HG03095 (cell line): Measurements from ENCODE around the gene TMEM263.
A peak's percentile ranks its signal among the peaks of the same experiment; 100 is the strongest.

Experiments
- ATAC-seq: cut with Tn5 transposase; IDR thresholded peaks from one replicate; pipeline ENCODE4 v1.9.1; 2021; ENCODE audit warnings: moderate library complexity; ENCODE audit not compliant: unreplicated experiment

The TMEM263 gene

GRCh38 chr12:106947461-106947860 lies 8.2 kb upstream of the TMEM263 start:
- no peak for ATAC-seq

- no peak for ATAC-seq
These were observed 5.1 kb upstream of the TMEM263 start for GRCh38 chr12:106950591-106950990.

- no peak for ATAC-seq
These were observed 2.1 kb upstream of the TMEM263 start for GRCh38 chr12:106953352-106954250.

GRCh38 chr12:106954462-106955376 lies 988 bp upstream of the TMEM263 start:
- no peak for ATAC-seq

GRCh38 chr12:106956048-106956578 lies 406 bp downstream of the TMEM263 start:
- ATAC-seq: peak; percentile 27

- ATAC-seq: no peak
These were observed 1.9 kb downstream of the TMEM263 start for GRCh38 chr12:106957583-106957982.

GRCh38 chr12:106960443-106960842 lies 4.7 kb downstream of the TMEM263 start:
- ATAC-seq: no peak

GRCh38 chr12:106962286-106962685 lies 6.6 kb downstream of the TMEM263 start:
- ATAC-seq: no peak

- ATAC-seq: no peak
These were observed 8.8 kb downstream of the TMEM263 start for GRCh38 chr12:106964526-106964925.

GRCh38 chr12:106971065-106971464 lies 15.4 kb downstream of the TMEM263 start:
- no peak for ATAC-seq

- no peak for ATAC-seq
These were observed 17.8 kb downstream of the TMEM263 start for GRCh38 chr12:106973545-106973944.

- ATAC-seq: peak; percentile 62
These were observed 18.8 kb downstream of the TMEM263 start for GRCh38 chr12:106974511-106974910.

- no peak for ATAC-seq
These were observed 19.4 kb downstream of the TMEM263 start for GRCh38 chr12:106975098-106975497.

GRCh38 chr12:106975993-106976658 lies 20.4 kb downstream of the TMEM263 start:
- ATAC-seq: no peak

- no peak for ATAC-seq
These were observed 21.0 kb downstream of the TMEM263 start for GRCh38 chr12:106976668-106977067.

- ATAC-seq: no peak
These were observed 22.5 kb downstream of the TMEM263 start for GRCh38 chr12:106978035-106978800.

- no peak for ATAC-seq
These were observed 25.2 kb downstream of the TMEM263 start for GRCh38 chr12:106980944-106981343.

- ATAC-seq: no peak
These were observed 26.1 kb downstream of the TMEM263 start for GRCh38 chr12:106981788-106982187.

- ATAC-seq: no peak
These were observed 26.5 kb downstream of the TMEM263 start for GRCh38 chr12:106982229-106982628.

GRCh38 chr12:106984588-106985137 lies 29.0 kb downstream of the TMEM263 start:
- no peak for ATAC-seq
